Iris pigment epithelial cell (primary cell): ENCODE results near the gene CHMP2B.
A peak's percentile ranks its signal among the peaks of the same experiment; 100 is the strongest.
"Not testable (repeated sequence)": the region's sequence is repeated elsewhere in the genome, so short reads cannot be mapped to it uniquely, and the experiment has no call there.

Source experiments
- DNase-seq: peaks from one replicate; pipeline ENCODE4 v3.0.0-alpha.2; 2011; ENCODE audit warnings: low read depth

The CHMP2B gene

DNA sequence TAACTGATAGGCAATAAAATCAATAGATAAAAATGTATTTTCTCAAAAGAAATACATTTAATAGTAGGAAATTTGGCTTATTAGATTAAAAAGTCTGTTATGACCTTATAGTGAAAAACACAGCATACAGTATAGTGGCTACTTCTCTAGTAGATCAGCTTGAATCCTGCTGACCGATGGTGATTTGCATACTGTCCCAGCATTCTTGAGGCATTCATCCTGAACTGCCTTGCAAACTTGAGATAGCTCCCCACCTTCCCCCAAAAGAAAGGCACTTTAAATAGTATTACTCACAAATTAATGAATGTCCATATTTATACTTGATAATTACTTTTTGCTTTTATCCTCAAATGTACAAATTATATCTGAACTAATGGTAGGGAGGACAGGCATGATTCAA, 6.7 kb downstream of the CHMP2B start:
- DNase-seq, result no peak

DNA sequence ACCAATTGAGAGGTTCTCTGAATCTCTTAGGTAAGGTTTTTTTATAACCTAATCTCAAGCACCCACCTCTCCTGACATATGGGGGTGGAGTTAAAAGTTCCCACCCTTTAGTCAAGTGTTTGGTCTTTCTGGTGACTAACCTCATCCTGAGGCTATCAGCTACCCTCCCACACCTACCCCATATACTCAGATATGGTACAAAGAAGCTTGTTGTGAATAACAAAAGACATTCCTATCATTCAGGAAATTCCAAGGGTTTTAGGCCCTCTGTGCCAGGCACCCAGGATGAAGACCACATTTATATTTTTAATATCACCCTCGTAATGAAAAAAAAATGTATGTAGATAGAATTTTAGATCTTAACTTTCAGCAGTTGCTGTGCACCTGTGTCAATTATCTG, 9.0 kb downstream of the CHMP2B start:
- no peak for DNase-seq

DNA sequence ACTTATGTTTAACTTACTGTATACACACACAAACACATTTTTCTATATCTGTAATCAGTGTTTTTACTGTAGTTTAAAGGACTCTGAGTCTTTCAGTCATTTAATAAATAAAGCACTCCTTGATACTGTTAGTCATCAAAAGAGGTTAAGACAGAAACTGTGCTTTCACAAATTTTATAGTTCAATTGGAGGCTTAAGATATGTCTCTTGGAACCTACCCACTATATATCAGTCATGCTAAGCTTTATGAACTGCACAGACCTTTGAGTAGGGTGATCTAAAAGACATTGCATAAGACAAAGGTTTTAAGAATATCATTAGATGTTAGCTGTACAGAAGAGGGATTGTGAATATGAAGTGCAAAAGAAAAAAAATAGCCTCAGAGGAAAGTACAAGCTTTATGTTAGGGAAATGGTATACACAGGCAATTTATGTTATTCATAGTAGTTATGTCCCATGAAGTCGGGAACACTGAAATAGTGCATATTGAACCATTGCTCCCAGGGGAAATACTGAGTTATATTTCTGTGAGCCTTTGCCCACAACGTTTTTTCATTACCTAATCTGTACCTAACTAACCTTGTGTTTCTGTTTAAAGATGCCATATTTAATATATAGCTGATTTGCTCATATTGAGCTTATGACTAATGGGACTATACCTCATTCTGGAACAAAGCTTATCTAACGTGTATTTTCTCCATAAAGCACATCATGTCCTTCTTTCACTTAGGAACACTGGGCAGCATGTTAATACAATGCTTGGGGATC, 19.7 kb downstream of the CHMP2B start:
- peak; percentile 41 for DNase-seq

DNA sequence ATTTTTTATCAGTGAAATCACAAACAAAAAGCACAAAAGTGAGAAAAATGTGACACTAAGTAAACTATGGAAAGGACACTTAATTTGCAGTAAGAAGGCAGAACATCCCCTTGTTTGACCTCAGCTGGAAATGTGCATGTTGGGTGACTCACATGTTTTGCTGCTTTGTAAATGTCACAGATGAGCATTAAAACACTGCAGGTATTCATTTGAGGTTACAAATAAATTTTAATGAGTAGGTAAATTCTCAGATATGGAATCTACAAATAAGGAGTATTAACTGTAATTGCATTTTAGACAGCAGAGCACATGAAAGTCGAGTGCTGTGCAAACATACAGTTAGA, 20.3 kb downstream of the CHMP2B start:
- peak; percentile 45 for DNase-seq

DNA sequence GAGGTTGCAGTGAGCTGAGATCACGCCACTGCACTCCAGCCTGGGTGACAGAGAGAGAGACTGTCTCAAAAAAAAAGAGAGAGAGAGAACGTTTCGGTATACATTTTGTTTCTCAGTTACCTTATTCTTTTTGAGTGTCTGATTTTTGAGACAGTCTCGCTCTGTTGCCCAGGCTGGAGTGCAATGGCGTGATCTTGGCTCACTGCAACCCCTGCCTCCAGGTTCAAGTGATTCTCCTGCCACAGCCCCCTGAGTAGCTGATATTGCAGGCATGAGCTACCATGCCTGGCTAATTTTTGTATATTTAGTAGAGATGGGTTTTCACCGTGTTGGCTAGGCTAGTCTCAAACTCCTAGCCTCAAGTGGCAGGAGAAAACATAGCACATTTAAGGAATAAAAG, 21.1 kb downstream of the CHMP2B start:
- DNase-seq, result not testable (repeated sequence)

DNA sequence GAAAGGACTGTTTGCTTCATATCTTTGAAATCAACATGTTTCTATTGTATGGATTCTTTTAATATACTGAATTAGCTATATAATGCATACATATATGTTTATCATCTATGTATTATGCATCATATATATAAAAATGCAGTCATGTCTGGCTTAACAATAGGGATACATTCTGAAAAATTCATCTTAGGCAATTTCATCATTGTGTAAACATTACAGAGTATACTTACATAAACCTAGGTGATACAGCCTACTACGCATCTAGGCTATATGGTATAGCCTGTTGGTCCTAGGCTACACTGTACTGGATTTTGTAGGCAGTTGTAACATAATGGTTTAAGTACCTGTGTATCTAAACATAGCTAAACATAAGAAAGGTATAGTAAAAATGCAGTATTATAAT, 21.7 kb downstream of the CHMP2B start:
- no peak for DNase-seq

DNA sequence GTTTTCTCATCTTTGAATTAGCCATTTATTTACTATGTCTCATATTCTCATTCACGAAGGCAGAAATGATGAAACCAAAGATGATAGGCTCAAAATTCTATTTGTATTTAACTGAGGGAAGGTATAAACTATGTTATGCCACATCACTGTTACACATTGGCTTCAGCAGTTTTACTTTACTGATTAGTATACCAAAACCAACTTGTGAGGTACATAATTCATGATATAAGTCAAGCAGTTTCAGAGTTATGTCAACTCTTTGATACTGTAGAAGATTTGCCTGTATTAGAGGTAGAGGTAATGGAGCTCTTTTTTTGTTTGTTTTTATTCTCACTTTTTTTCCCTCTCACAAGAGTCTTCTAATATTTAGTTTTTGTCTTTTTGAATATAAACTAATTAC, 22.9 kb downstream of the CHMP2B start:
- DNase-seq, result no peak

DNA sequence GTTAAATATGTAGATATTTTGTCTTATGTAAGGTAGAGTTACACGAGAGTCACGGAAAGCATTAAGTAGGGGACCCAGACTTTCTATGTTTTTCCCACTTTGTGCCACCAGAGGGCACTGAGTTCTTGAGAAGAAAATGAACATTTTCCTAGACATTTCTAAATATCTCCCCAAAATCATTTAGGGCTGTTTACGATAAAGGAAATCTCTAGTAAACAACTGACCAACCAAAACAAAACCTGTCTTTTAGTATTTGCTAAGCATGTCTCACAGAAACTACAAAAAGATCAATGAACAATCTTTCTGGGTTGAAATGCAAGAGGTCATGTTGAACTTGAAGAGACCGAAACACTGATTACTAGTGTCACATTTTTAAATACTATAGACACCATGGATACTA, 33.2 kb downstream of the CHMP2B start:
- peak; percentile 56 for DNase-seq

DNA sequence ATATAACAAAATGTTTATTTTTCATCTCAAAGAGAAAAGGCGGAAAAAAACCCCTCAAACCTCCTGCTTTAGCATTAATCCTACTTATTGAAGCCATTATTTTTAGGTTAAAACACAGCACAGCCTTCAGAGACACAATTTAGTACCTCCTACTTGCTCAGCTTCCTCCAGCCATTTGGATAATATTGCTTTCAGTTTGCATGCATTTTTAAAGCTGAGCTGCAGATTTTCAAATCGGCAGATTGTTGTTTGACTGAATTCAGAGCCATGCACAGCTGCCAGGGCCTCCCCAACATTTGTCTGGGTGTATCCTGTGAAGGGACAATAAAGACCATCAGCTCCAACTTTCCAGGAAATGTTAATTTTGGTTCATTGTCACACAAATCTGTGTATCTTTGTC, 34.8 kb downstream of the CHMP2B start:
- no peak for DNase-seq

DNA sequence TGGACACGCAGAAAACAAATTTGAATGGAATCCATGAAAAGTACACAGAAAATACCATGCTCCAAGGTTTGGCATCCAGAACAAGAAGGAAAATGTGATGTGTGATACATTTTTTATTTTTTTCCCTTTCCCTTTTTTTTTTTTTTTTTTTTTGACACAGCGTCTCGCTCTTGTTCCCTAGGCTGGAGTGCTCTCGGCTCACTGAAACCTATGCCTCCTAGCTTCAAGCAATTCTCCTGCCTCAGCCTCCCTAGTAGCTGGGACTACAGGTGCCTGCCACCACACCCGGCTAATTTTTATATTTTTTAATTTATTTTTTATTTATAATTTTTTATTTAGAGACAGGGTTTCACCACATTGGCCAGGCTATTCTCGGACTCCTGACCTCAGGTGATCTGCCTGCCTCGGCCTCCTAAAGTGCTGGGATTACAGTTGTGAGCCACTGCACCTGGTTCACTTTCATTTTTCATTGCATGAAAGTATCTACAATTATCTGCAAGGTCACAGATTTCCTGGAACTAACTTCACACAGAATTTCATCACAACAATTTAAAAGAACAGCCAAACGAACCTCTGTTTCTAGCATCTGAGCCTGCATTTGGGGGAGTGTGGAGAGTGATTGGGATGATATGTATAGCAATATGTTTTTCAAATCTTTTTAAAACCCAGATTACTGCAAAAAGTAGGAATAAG, 41.0 kb downstream of the CHMP2B start:
- no peak for DNase-seq

DNA sequence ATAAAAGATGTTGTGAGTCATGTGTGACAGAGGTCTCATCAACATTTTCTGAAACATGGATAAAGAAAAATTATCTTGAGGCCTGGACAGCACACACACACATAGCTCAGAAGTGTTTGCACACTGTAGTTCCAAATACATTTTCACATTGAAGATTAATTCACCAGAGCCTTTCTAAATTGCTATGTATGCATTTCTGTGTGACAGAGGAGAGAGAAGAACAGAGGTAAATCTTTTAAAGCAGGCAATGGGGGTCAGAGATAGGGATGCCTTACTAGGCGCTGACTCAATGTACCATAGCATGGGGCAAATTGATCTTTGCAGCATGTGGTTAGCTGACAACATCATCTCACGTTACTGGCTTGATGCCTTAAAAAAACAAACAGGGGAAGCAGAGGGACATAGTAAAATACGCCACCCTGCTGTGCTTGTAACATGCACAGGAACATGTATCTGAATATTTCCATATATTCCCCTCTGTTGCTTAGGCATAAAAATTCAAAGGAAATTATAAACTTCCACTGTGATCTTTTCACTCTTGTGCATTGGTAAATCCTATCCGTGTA, 41.6 kb downstream of the CHMP2B start:
- DNase-seq, result peak; percentile 38

DNA sequence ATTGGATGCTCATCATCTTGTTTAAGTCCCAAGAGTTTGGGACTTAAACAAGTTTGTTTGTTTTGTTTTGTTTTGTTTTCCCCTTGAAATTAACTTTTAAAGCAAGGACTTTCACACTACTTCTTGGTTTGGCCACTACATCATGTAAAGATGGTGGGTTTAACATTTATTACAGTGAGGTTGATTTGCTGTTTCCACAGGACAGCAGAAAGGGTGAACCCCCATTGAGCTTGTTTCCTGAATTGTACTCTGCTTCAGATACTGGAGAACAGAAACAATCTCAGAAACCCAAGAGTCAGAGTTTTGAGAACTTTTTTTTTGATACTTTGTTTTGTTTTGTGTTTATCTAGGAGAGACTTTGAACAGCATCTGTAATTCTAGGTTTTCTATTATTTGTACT, 42.6 kb downstream of the CHMP2B start:
- DNase-seq, result no peak

DNA sequence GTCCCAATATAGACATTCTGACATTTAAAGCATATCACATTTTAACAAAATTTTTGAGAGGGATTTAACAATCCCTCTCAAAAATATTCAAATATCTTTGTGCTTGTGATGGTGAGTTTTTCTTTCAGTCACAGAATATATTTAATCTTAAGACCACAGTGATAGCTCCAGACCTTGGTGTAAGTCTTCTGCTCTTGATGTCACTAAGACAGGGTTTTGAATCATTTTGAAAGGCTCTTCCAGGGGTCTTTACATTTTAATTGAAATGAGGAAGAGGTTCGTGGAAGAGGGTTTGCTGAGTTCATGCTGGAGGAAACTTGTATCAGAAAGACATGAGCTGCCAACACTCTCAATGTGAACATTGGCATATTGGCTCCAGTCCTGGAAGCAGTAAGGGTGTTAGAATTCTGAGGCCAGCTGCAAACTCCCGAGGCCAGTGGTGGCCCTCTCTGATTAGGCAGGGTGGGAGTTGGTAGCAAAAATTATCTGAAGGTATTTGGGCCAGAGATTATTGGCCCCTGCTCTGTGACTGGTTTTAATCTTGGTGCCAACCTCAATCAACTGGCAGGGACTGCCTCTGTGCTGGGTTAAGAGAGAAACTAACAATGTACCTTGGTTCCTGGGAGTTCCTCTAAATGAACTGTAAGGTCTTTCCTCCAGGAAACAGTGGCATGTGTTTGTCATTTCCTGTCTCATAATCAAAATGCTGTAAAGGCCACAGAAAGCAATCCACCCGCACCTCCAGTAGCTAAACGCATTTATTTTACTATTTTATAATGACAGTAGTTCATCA, 44.0 kb downstream of the CHMP2B start:
- no peak for DNase-seq

DNA sequence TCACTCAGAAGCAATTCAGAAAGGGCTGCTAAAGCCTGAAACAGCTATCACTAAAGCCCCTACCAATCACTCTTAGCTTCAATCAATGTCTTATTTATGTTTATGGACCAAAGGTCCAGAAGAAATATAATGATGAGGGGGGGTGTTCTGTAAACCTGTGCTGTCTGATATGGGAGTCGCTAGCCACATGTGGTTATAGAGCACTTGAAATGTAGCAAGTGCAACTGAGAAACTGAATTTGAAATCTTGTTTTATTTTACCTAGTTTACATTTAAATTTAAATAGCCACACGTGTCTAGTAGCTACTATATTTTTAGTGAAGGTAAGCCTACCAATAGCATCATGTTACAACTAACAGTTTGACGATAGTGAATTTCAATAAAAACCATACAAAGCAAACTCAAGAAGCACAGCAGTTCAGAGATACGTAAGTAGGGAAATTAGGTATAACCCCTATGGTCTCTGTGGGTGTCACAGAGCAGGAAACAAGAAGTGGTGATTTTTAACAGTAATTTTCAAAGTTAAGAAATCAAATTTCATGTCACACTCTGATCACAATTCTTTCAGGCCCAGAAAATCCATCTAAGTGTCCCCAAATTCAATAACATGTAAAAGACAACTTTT, 45.7 kb downstream of the CHMP2B start:
- no peak for DNase-seq

DNA sequence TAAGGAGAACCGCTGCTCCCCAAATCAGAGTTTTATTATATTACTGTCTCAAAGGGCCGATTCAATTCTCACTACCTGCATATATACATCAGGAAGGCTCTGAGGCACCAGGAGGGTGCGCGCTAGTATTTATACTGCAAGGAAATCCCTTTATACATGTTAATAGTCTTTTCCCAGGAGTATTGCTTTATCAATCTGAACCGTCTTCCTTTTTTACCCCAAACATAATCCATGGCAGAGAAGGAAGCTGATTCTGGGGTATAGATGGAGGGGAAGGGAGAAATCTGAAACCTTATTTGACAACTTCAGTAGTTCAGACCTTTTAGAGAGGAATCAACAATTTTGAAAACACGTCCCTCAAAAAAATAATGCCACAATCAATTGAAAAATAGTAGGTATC, 49.4 kb downstream of the CHMP2B start, which contains the start of gene POU1F1:
TSS of gene POU1F1 (minus strand) at position 101 of the 400 bp plus-strand sequence. CDS start 122 bp downstream, outside the sequence.
- no peak for DNase-seq

DNA sequence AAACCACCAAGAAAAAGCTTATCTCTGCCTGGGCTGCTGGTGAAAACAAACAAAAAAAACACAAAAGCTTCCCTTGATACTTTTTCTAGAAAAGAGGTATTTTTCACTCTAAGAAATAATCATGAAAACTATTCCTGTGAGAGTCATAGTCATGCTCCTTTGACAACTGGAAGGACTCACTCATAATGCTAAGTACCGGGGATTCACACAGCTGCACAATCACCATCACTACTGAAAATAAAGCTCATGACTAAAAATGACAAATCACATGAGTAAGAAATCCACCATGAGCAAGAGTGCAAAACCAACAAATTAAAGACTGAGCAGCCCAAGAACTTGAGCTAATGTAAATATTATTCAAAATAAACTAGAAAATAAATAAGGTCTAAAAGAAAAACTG, 59.9 kb downstream of the CHMP2B start:
- DNase-seq, result peak; percentile 8

DNA sequence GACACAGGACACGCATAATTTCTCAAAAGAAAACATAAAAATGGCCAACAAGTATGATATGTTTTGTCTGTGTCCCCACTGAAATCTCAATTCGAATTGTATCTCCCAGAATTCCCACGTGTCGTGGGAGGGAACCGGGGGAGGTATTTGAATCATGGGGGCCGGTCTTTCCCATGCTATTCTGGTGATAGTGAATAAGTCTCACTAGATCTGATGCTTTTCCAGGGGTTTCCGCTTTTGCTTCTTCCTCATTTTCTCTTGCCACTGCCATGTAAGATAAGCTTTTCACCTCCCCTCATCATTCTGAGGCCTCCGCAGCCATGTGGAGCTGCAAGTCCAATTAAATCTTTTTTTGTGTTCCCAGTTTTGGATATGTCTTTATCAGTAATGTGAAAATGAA, 61.3 kb downstream of the CHMP2B start:
- no peak for DNase-seq

DNA sequence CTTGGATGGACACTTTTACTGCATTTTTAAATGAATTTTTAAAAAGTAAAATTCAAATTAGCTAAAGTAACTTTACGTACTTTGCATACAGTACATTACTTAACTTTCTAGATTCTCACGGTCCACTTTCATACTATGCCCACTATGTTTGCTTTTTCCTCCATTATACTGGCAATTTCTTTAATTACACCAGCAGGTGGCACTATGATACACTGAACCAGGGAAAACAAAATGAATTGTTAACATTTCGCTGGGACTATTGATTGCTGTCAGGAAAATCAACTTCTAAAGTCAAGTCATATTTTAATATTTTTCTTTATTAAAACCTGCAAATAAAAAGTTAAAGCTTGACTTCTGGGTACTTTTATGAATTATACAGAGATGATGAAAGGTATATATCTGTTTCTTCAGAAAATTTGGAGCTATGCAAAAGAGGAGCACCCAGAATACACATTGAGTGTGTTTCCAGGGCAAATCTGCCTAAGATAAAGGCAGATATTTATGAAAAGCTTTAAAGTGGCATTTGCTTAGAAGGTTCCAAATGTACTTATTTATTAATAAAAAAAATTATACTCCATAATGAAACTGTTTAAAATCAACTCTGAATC, 71.1 kb downstream of the CHMP2B start:
- DNase-seq, result peak; percentile 30

DNA sequence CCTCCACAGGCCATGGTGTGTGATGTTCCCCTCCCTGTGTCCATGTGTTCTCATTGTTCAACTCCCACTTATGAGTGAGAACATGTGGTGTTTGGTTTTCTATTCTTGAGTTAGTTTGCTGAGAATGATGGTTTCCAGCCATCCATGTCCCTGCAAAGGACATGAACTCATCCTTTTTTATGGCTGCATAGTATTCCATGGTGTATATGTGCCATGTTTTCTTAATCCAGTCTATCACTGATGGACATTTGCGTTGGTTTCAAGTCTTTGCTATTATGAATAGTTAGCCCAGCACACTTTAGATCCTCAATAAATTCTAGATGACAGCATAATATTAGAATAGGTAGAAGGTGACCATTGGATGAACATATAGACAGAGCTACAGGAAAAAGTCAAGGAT, 77.9 kb downstream of the CHMP2B start:
- not testable (repeated sequence) for DNase-seq
